HL-60 (cell line): ENCODE results near the gene TRMT44.

Experiments used
- CTCF ChIP-seq: IDR thresholded peaks from one replicate; pipeline ENCODE4 v1.5.1; 2011; ENCODE audit warnings: low read length, control low read depth, inconsistent platforms; ENCODE audit not compliant: insufficient read depth
- POLR2AphosphoS5 ChIP-seq: IDR thresholded peaks from 2 replicates; pipeline ENCODE4 v1.6.1; 2012; ENCODE audit warnings: low read depth
- REST ChIP-seq: IDR thresholded peaks from 2 replicates; pipeline ENCODE4 v1.6.1; 2012; ENCODE audit warnings: low read depth; ENCODE audit not compliant: insufficient replicate concordance
- SPI1 ChIP-seq: IDR thresholded peaks from 2 replicates; pipeline ENCODE4 v1.6.1; 2012; ENCODE audit warnings: low read depth, mild to moderate bottlenecking, borderline replicate concordance

GRCh38 chr4:8472158-8472688 is 31.6 kb downstream of the TRMT44 start:
- TF ChIP-seq CTCF (no peak), POLR2AphosphoS5 (no peak), REST (no peak), SPI1 (no peak)
